ENCODE data around the gene CDK11B.

CDK11B gene

GRCh38 chr1:1616045-1616790 lies 42.6 kb downstream of the CDK11B start:
- no peak for DNase-seq (ENCODE audit: low read depth in 2 of 2)

GRCh38 chr1:1615256-1616044 lies 43.4 kb downstream of the CDK11B start, which contains the start of gene MIB2:
Gene MIB2 (plus strand): TSS chr1:1615500. CDS start chr1:1623453, 7,953 bp downstream.
- DNase-seq (ENCODE audit: low read depth in 2 of 2), result peak; percentile 93 to 96

GRCh38 chr1:1614954-1615255 lies 43.9 kb downstream of the CDK11B start:
- no peak for DNase-seq (ENCODE audit: low read depth in 2 of 2)

GRCh38 chr1:1614204-1614953 lies 44.4 kb downstream of the CDK11B start:
- DNase-seq (ENCODE audit: low read depth in 2 of 2), result peak in 1 of 2 donors; percentile 39

- no peak for DNase-seq (ENCODE audit: low read depth in 2 of 2)
These were observed 45.2 kb downstream of the CDK11B start for GRCh38 chr1:1613509-1614082.

- DNase-seq (ENCODE audit: low read depth in 2 of 2), result no peak
These were observed 46.8 kb downstream of the CDK11B start for GRCh38 chr1:1612104-1612400.

- DNase-seq (ENCODE audit: low read depth in 2 of 2), result no peak
These were observed 48.0 kb downstream of the CDK11B start for GRCh38 chr1:1610796-1611195.

- no peak for DNase-seq (ENCODE audit: low read depth in 2 of 2)
These were observed 48.9 kb downstream of the CDK11B start for GRCh38 chr1:1609822-1610485.

- no peak for DNase-seq (ENCODE audit: low read depth in 2 of 2)
These were observed 52.6 kb downstream of the CDK11B start for GRCh38 chr1:1606232-1606631.

- DNase-seq (ENCODE audit: low read depth in 2 of 2), result no peak
These were observed 53.1 kb downstream of the CDK11B start for GRCh38 chr1:1605724-1606123.

- no peak for DNase-seq (ENCODE audit: low read depth in 2 of 2)
These were observed 53.7 kb downstream of the CDK11B start for GRCh38 chr1:1605034-1605591.

GRCh38 chr1:1604374-1605033 lies 54.3 kb downstream of the CDK11B start:
- DNase-seq (ENCODE audit: low read depth in 2 of 2), result no peak

- DNase-seq (ENCODE audit: low read depth in 2 of 2), result no peak
These were observed 55.0 kb downstream of the CDK11B start for GRCh38 chr1:1603671-1604373.

GRCh38 chr1:1602968-1603506 lies 55.8 kb downstream of the CDK11B start:
- no peak for DNase-seq (ENCODE audit: low read depth in 2 of 2)

- no peak for DNase-seq (ENCODE audit: low read depth in 2 of 2)
These were observed 56.4 kb downstream of the CDK11B start for GRCh38 chr1:1602304-1602967.

- no peak for DNase-seq (ENCODE audit: low read depth in 2 of 2)
These were observed 57.1 kb downstream of the CDK11B start for GRCh38 chr1:1601564-1602303.

- no peak for DNase-seq (ENCODE audit: low read depth in 2 of 2)
These were observed 57.8 kb downstream of the CDK11B start for GRCh38 chr1:1600861-1601563.
